ENCODE measurements around the gene GAD2.

GRCh38 chr10:26225322-26225721, 8.7 kb downstream of the GAD2 start:
- no peak for TF ChIP-seq CTCF (IDR thresholded peaks at IDR 0.05)
- TF ChIP-seq POLR2A (IDR thresholded peaks at IDR 0.05): no peak

All from Peyer's patch (tissue), 4 donors.